GM21447 (cell line): ENCODE results near the gene LRRFIP1.

Experiments used
- ATAC-seq: cut with Tn5 transposase; IDR thresholded peaks from one replicate; pipeline ENCODE4 v1.9.1; 2021; ENCODE audit not compliant: unreplicated experiment

LRRFIP1 gene

GRCh38 chr2:237617587-237617982, 9.8 kb upstream of the LRRFIP1 start:
- no peak for ATAC-seq

- no peak for ATAC-seq
Observed at GRCh38 chr2:237618449-237618848, 8.9 kb upstream of the LRRFIP1 start.

GRCh38 chr2:237623428-237624403, 3.7 kb upstream of the LRRFIP1 start:
- ATAC-seq: no peak

- no peak for ATAC-seq
Observed at GRCh38 chr2:237624565-237624964, 2.8 kb upstream of the LRRFIP1 start.

GRCh38 chr2:237625216-237625705, 2.1 kb upstream of the LRRFIP1 start:
- no peak for ATAC-seq

- no peak for ATAC-seq
Observed at GRCh38 chr2:237625777-237626176, 1.6 kb upstream of the LRRFIP1 start.

GRCh38 chr2:237626813-237627440, 460 bp upstream of the LRRFIP1 start:
- no peak for ATAC-seq

- no peak for ATAC-seq
Observed at GRCh38 chr2:237628247-237629187, 1.1 kb downstream of the LRRFIP1 start.

- ATAC-seq: no peak
Observed at GRCh38 chr2:237629188-237629534, 1.8 kb downstream of the LRRFIP1 start.

- no peak for ATAC-seq
Observed at GRCh38 chr2:237629739-237630138, 2.4 kb downstream of the LRRFIP1 start.

GRCh38 chr2:237630216-237631000, 3.0 kb downstream of the LRRFIP1 start:
- ATAC-seq: no peak

- ATAC-seq: no peak
Observed at GRCh38 chr2:237631007-237631785, 3.8 kb downstream of the LRRFIP1 start.

GRCh38 chr2:237631801-237632585, 4.6 kb downstream of the LRRFIP1 start:
- no peak for ATAC-seq

- no peak for ATAC-seq
Observed at GRCh38 chr2:237633061-237633561, 5.7 kb downstream of the LRRFIP1 start.

GRCh38 chr2:237636578-237636977, 9.2 kb downstream of the LRRFIP1 start:
- ATAC-seq: no peak

GRCh38 chr2:237637429-237638135, 10.2 kb downstream of the LRRFIP1 start:
- no peak for ATAC-seq

- ATAC-seq: no peak
Observed at GRCh38 chr2:237638176-237638575, 10.8 kb downstream of the LRRFIP1 start.
